Muscle layer of duodenum (tissue), 2 donors: ENCODE measurements around the gene H2AZ1.
A peak's percentile ranks its signal among the peaks of the same experiment; 100 is the strongest.

Experiments
- H3K27ac ChIP-seq: one replicate; pipeline ENCODE4 v1.7.0; 2013; ENCODE audit warnings: mild to moderate bottlenecking, low read length
- H3K27me3 ChIP-seq: one replicate; pipeline ENCODE4 v1.7.0; 2013; ENCODE audit warnings: low read depth, mild to moderate bottlenecking, control low read depth, low read length
- H3K36me3 ChIP-seq, 2 donors: one replicate each; pipeline ENCODE4 v1.7.0; 2013; ENCODE audit warnings: low read length in 2 of 2, control low read depth in 1 of 2, mild to moderate bottlenecking in 1 of 2; ENCODE audit not compliant: insufficient read depth in 2 of 2, control insufficient read depth in 1 of 2
- H3K4me1 ChIP-seq, 2 donors: one replicate each; pipeline ENCODE4 v1.7.0; 2013; ENCODE audit warnings: low read length in 2 of 2, mild to moderate bottlenecking in 2 of 2, control low read depth in 1 of 2, moderate library complexity in 1 of 2; ENCODE audit not compliant: insufficient read depth in 2 of 2, control insufficient read depth in 1 of 2
- H3K4me3 ChIP-seq, 2 donors: one replicate each; pipeline ENCODE4 v1.7.0; 2013; ENCODE audit warnings: low read length in 2 of 2, low read depth in 1 of 2, mild to moderate bottlenecking in 1 of 2
- H3K9me3 ChIP-seq, 2 donors: one replicate each; pipeline ENCODE4 v1.7.0; 2013; ENCODE audit warnings: low read length in 2 of 2, control low read depth in 1 of 2, mild to moderate bottlenecking in 1 of 2; ENCODE audit not compliant: control insufficient read depth in 1 of 2
- donor health status: healthy.

H2AZ1 gene

DNA sequence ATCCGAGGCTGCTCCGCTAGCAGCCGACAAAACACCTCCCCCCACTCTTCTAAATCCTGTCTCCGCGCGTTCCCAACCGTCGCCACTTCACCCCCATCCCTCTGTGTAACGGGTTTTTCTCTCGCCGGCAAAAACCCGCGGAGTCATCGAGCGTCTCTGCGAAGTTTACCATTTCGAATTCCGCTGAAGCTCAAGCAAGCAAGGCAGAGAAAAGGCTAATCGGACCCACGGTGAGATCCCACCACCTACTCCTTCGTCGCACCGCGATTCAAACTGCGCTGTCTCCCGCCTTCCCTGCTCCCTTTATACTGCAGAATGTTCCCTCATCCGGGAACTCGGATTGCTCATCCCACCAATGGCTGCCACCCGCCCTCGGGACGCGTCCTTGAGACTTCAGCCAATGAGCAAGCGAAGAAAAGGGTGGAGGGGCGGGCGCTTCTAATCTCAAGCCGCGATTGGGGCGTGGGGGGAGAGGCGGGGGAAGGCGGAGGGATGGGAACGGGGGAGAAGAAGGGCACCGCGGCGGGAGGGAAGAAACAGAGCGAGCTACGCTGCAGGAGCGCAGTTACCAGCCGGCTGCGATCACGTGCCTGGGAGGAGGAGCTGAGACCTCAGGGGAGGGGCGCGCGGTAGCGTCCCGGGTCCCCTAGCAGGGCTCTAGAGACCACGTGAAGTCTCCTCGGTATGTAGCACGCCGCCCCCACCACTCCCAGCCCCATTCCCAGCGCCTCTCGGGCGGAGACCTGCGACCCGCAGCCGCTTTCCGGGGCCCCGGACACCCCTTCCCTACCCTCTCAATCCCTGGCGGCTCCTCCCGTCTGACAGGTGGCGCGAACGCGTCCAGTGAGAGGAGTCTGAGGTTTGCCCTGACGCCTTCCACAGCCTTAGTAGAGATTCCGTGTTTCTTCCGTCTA is at the start of gene H2AZ1:
TSS of gene H2AZ1 (minus strand) at position 277 of the 914 bp plus-strand sequence. CDS start at position 172, 105 bp downstream.
- Histone ChIP-seq H3K4me3 (peak within 1 kb of the TSS; percentile 76 to 95), H3K9me3 (no peaks in the 10 kb centered on the region), H3K36me3 (peaks cover 0 to 5% of the 10 kb centered on the region in 2 donors), H3K27me3 (no peaks in the 10 kb centered on the region), H3K27ac (peak within 1 kb of the TSS; percentile 88), H3K4me1 (peaks cover 5 to 20% of the 10 kb centered on the region in 2 donors)

- Histone ChIP-seq H3K9me3 (no peaks in the 10 kb centered on the region), H3K36me3 (no peaks in the 10 kb centered on the region), H3K4me3 (no peak overlapping the region), H3K4me1 (no peaks in the 10 kb centered on the region), H3K27ac (no peak overlapping the region), H3K27me3 (no peaks in the 10 kb centered on the region)
These were observed 48.2 kb upstream of the H2AZ1 start for GRCh38 chr4:99998062-99998867.

- no peaks in the 10 kb centered on the region for H3K36me3 ChIP-seq
- H3K4me1 ChIP-seq, result no peaks in the 10 kb centered on the region
- H3K9me3 ChIP-seq, result no peaks in the 10 kb centered on the region
- no peak overlapping the region for H3K4me3 ChIP-seq
- H3K27me3 ChIP-seq, result no peaks in the 10 kb centered on the region
- no peak overlapping the region for H3K27ac ChIP-seq
These were observed 41.7 kb upstream of the H2AZ1 start for GRCh38 chr4:99991741-99992140.

DNA sequence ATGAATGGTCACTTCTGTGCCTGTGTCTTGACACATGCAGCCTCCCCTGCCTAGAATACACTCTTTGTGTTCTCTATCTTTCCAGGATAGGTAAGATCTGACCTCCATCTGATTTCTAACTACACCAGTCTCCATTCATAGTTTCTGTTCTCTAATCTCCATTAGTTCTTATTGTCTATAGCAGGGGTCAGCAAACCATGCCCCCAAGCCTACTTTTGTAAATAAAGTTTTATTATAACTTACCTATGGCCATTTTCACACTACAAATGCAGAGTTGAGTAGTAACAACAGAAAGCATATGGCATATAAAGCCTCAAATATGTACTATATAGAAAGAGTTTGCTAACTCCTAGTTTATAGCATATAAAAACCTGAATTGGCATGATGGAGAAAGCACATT is 37.6 kb upstream of the H2AZ1 start:
- H3K36me3 ChIP-seq, result no peaks in the 10 kb centered on the region
- no peak overlapping the region for H3K4me3 ChIP-seq
- no peaks in the 10 kb centered on the region for H3K9me3 ChIP-seq
- no peaks in the 10 kb centered on the region for H3K27me3 ChIP-seq
- H3K27ac ChIP-seq, result no peak overlapping the region
- no peaks in the 10 kb centered on the region for H3K4me1 ChIP-seq

GRCh38 chr4:99986792-99987191 is 36.7 kb upstream of the H2AZ1 start:
- Histone ChIP-seq H3K36me3 (no peaks in the 10 kb centered on the region), H3K27me3 (no peaks in the 10 kb centered on the region), H3K4me3 (no peak overlapping the region), H3K27ac (no peak overlapping the region), H3K4me1 (no peaks in the 10 kb centered on the region), H3K9me3 (no peaks in the 10 kb centered on the region)

DNA sequence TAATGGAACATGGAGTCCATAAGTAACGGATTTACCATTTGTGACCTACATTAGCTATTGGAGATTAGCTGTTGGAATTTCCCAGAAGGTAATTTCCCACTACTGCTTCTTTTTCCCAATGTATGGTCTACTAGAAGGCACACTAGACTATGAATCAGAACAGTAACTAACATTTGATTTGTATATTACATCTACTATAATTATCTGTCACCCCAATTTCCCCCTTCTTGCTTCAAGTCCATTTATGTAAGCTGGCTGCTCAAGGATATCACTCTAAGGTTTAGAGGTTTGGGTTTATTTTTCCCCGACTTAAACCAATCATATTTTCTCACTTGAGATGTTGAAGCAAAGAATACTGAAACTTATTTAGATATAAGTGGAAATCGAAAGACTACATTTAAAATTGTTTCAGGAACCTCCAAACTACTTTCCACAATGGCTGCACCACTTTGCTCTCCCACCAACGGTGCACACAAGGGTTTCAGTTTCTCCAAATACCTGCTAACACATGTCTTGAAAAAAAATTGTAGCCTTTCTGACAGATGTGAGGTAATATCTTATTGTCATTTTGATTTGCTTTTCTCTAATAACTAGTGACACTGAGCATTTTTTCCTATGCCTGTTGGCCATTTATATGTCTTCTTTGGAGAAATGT is 33.3 kb upstream of the H2AZ1 start:
- Histone ChIP-seq H3K9me3 (no peaks in the 10 kb centered on the region), H3K4me3 (no peak overlapping the region), H3K4me1 (no peaks in the 10 kb centered on the region), H3K36me3 (no peaks in the 10 kb centered on the region), H3K27me3 (no peaks in the 10 kb centered on the region), H3K27ac (no peak overlapping the region)

- no peaks in the 10 kb centered on the region for H3K9me3 ChIP-seq
- H3K27me3 ChIP-seq, result no peaks in the 10 kb centered on the region
- no peaks in the 10 kb centered on the region for H3K36me3 ChIP-seq
- H3K4me3 ChIP-seq, result no peak overlapping the region
- no peak overlapping the region for H3K27ac ChIP-seq
- no peaks in the 10 kb centered on the region for H3K4me1 ChIP-seq
These were observed 29.8 kb upstream of the H2AZ1 start for GRCh38 chr4:99979872-99980271.

DNA sequence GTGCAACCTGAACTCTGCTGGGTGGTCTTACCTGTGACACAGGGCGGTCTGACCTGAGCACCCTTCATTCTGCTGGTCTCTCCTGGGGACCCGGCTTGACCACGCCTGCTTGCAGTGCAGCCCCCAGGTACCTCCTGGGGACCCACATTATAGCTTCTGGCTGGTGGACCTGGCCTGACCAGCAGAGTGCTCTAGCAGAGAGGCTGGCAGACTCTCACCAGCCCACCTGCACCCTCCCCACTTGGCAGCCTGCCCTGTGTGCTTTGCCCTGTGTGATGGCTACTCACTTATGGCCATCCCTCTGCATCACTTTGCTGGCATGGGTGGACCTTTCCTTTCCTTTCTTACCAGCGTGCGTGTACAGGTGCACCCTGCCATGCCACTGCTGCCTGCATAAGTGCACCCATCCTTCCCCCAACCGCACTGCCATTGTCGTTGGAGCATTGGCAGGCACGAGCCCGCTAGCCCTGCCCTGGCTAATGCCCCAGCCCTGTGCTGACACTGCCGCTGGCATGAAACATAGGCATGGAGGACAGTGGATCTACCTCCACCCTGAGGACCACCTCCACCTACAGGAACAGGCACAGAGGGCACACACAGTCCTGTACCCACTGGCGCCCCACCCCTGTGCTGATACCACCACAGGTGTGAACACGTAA is 21.5 kb upstream of the H2AZ1 start:
- no peak overlapping the region for H3K4me3 ChIP-seq
- no peaks in the 10 kb centered on the region for H3K4me1 ChIP-seq
- no peaks in the 10 kb centered on the region for H3K36me3 ChIP-seq
- H3K27me3 ChIP-seq, result no peaks in the 10 kb centered on the region
- no peak overlapping the region for H3K27ac ChIP-seq
- no peaks in the 10 kb centered on the region for H3K9me3 ChIP-seq

- H3K4me1 ChIP-seq, result no peaks in the 10 kb centered on the region
- no peak overlapping the region for H3K4me3 ChIP-seq
- no peaks in the 10 kb centered on the region for H3K9me3 ChIP-seq
- no peaks in the 10 kb centered on the region for H3K27me3 ChIP-seq
- H3K27ac ChIP-seq, result no peak overlapping the region
- no peaks in the 10 kb centered on the region for H3K36me3 ChIP-seq
These were observed 18.3 kb upstream of the H2AZ1 start for GRCh38 chr4:99968330-99968729.

DNA sequence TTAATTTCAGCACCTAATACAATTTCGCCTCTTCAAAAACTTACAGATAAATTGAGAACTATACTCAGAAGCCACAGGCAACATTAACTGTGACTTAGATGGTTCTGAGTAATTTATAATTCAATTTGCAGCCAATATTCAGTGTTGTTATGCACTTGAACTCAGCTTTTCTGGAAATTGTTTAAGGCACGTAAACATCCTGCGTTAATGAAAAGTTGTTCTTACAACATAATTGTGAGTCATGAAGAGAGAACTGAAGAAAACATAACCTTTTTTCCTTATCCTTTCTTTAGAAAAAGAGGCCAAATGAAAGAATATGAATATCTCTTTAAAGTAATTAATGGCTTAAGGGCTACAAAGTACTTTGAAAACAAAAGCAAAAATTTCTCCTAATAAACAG is 16.6 kb upstream of the H2AZ1 start:
- Histone ChIP-seq H3K27me3 (no peaks in the 10 kb centered on the region), H3K9me3 (no peaks in the 10 kb centered on the region), H3K27ac (no peak overlapping the region), H3K4me1 (no peaks in the 10 kb centered on the region), H3K36me3 (no peaks in the 10 kb centered on the region), H3K4me3 (no peak overlapping the region)
